ENCODE results near the gene POMGNT2. TPM values are rescaled to one million over a fixed set of nuclear protein-coding genes. Genes with fewer than 3 reads are reported as not detected.

The POMGNT2 gene
- total and polyA plus RNA-seq, 2 experiments from 2014 or later: 10.7 to 26.1 TPM

DNA sequence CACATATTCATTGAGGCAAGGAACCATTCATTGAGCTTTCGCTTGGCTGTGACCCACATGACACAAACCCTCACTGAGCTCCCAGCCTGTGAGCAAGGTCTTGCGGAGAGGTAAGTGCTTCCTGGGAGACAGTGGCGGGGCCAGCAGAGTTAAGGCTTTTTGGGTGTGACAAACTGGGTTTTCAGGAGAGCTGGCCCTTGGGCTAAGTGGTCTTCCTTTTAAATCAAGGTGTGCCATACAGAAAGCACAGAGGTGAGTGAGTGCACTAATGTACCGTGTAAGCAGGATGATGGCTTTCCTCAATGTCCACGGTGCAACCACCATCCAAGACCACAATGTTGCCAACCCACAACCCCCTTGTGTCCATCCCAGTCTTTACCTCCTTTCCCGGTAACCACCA, 28.6 kb downstream of the POMGNT2 start (continued):
- TF ChIP-seq, protein P1, sequence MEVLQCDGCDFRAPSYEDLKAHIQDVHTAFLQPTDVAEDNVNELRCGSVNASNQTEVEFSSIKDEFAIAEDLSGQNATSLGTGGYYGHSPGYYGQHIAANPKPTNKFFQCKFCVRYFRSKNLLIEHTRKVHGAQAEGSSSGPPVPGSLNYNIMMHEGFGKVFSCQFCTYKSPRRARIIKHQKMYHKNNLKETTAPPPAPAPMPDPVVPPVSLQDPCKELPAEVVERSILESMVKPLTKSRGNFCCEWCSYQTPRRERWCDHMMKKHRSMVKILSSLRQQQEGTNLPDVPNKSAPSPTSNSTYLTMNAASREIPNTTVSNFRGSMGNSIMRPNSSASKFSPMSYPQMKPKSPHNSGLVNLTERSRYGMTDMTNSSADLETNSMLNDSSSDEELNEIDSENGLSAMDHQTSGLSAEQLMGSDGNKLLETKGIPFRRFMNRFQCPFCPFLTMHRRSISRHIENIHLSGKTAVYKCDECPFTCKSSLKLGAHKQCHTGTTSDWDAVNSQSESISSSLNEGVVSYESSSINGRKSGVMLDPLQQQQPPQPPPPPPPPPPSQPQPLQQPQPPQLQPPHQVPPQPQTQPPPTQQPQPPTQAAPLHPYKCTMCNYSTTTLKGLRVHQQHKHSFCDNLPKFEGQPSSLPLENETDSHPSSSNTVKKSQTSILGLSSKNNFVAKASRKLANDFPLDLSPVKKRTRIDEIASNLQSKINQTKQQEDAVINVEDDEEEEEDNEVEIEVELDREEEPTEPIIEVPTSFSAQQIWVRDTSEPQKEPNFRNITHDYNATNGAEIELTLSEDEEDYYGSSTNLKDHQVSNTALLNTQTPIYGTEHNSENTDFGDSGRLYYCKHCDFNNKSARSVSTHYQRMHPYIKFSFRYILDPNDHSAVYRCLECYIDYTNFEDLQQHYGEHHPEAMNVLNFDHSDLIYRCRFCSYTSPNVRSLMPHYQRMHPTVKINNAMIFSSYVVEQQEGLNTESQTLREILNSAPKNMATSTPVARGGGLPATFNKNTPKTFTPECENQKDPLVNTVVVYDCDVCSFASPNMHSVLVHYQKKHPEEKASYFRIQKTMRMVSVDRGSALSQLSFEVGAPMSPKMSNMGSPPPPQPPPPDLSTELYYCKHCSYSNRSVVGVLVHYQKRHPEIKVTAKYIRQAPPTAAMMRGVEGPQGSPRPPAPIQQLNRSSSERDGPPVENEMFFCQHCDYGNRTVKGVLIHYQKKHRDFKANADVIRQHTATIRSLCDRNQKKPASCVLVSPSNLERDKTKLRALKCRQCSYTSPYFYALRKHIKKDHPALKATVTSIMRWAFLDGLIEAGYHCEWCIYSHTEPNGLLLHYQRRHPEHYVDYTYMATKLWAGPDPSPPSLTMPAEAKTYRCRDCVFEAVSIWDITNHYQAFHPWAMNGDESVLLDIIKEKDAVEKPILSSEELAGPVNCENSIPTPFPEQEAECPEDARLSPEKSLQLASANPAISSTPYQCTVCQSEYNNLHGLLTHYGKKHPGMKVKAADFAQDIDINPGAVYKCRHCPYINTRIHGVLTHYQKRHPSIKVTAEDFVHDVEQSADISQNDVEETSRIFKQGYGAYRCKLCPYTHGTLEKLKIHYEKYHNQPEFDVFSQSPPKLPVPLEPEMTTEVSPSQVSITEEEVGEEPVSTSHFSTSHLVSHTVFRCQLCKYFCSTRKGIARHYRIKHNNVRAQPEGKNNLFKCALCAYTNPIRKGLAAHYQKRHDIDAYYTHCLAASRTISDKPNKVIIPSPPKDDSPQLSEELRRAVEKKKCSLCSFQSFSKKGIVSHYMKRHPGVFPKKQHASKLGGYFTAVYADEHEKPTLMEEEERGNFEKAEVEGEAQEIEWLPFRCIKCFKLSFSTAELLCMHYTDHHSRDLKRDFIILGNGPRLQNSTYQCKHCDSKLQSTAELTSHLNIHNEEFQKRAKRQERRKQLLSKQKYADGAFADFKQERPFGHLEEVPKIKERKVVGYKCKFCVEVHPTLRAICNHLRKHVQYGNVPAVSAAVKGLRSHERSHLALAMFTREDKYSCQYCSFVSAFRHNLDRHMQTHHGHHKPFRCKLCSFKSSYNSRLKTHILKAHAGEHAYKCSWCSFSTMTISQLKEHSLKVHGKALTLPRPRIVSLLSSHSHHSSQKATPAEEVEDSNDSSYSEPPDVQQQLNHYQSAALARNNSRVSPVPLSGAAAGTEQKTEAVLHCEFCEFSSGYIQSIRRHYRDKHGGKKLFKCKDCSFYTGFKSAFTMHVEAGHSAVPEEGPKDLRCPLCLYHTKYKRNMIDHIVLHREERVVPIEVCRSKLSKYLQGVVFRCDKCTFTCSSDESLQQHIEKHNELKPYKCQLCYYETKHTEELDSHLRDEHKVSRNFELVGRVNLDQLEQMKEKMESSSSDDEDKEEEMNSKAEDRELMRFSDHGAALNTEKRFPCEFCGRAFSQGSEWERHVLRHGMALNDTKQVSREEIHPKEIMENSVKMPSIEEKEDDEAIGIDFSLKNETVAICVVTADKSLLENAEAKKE (CRISPR knock-in tag; IDR thresholded peaks at IDR 0.05): no peak
- TF ChIP-seq, protein P2, sequence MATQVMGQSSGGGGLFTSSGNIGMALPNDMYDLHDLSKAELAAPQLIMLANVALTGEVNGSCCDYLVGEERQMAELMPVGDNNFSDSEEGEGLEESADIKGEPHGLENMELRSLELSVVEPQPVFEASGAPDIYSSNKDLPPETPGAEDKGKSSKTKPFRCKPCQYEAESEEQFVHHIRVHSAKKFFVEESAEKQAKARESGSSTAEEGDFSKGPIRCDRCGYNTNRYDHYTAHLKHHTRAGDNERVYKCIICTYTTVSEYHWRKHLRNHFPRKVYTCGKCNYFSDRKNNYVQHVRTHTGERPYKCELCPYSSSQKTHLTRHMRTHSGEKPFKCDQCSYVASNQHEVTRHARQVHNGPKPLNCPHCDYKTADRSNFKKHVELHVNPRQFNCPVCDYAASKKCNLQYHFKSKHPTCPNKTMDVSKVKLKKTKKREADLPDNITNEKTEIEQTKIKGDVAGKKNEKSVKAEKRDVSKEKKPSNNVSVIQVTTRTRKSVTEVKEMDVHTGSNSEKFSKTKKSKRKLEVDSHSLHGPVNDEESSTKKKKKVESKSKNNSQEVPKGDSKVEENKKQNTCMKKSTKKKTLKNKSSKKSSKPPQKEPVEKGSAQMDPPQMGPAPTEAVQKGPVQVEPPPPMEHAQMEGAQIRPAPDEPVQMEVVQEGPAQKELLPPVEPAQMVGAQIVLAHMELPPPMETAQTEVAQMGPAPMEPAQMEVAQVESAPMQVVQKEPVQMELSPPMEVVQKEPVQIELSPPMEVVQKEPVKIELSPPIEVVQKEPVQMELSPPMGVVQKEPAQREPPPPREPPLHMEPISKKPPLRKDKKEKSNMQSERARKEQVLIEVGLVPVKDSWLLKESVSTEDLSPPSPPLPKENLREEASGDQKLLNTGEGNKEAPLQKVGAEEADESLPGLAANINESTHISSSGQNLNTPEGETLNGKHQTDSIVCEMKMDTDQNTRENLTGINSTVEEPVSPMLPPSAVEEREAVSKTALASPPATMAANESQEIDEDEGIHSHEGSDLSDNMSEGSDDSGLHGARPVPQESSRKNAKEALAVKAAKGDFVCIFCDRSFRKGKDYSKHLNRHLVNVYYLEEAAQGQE (IDR thresholded peaks at IDR 0.05; ENCODE audit: unreplicated experiment): no peak
- no peak for TF ChIP-seq ZNF114 (CRISPR knock-in tag; IDR thresholded peaks at IDR 0.05)
- no peak for TF ChIP-seq STAT1 (IDR thresholded peaks at IDR 0.05; ENCODE audit: unreplicated experiment)
- TF ChIP-seq, protein P3, sequence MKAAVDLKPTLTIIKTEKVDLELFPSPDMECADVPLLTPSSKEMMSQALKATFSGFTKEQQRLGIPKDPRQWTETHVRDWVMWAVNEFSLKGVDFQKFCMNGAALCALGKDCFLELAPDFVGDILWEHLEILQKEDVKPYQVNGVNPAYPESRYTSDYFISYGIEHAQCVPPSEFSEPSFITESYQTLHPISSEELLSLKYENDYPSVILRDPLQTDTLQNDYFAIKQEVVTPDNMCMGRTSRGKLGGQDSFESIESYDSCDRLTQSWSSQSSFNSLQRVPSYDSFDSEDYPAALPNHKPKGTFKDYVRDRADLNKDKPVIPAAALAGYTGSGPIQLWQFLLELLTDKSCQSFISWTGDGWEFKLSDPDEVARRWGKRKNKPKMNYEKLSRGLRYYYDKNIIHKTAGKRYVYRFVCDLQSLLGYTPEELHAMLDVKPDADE (IDR thresholded peaks at IDR 0.05): no peak
- TF ChIP-seq NANOG (IDR thresholded peaks at IDR 0.05; ENCODE audit: borderline replicate concordance): no peak
- TF ChIP-seq EZH2phosphoT487 (IDR thresholded peaks at IDR 0.05; ENCODE audit: unreplicated experiment): no peak
- TF ChIP-seq EZH2 (IDR thresholded peaks at IDR 0.05; ENCODE audit: low read depth, unreplicated experiment): no peak
- no peak for TF ChIP-seq JUNB (IDR thresholded peaks at IDR 0.05; ENCODE audit: unreplicated experiment)
